HG02610 (cell line): ENCODE data around the gene ADGRD1.

Experiments
- ATAC-seq: cut with Tn5 transposase; IDR thresholded peaks from one replicate; pipeline ENCODE4 v1.9.1; 2021; ENCODE audit warnings: mild to moderate bottlenecking, moderate library complexity; ENCODE audit not compliant: unreplicated experiment

ADGRD1 gene

GRCh38 chr12:131142891-131143657 is 189.4 kb downstream of the ADGRD1 start:
- ATAC-seq = no peak

DNA sequence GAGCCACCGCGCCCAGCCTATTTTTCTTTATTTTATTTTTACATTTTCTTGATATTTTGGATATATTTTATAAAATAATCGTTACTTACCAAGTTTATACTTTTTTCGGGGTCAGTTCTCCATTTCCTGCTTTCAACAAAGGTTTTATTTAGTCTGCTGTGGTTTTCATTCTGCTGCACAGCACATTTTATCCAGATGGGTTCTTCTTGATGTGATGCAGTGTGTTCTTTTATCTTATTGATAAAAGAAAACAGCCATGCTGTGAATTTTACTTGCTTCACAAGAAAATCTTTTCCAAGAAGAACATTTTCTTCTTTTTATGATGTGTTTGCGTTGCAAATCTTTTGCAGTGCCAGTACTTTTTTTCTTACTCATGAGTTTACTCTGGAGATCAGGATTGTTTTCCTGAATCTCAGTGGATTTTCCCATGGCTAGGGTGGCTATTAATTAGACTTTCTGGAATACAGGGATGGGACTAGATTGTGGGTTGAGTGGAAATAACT is 192.5 kb downstream of the ADGRD1 start:
- ATAC-seq = no peak

- no peak for ATAC-seq
Measured at GRCh38 chr12:131147293-131147692, 193.6 kb downstream of the ADGRD1 start.

DNA sequence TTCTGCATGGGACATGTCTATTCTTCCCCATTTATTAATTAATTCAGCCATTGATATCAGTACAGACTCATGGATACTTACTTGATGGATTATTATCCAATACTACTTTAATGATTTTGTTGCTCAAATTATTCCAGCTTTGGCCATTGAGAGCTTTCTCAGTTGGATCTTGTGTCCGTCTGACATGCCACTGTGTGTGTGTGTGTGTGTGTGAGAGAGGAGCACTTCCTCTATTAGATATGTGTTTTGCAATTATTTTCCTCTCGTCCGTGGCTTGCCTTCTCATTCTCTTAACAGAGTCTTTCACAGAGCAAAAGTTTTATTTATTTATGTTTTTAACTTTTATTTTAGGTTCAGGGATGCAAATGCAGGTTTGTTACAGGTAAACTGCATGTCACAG is 194.2 kb downstream of the ADGRD1 start:
- no peak for ATAC-seq

DNA sequence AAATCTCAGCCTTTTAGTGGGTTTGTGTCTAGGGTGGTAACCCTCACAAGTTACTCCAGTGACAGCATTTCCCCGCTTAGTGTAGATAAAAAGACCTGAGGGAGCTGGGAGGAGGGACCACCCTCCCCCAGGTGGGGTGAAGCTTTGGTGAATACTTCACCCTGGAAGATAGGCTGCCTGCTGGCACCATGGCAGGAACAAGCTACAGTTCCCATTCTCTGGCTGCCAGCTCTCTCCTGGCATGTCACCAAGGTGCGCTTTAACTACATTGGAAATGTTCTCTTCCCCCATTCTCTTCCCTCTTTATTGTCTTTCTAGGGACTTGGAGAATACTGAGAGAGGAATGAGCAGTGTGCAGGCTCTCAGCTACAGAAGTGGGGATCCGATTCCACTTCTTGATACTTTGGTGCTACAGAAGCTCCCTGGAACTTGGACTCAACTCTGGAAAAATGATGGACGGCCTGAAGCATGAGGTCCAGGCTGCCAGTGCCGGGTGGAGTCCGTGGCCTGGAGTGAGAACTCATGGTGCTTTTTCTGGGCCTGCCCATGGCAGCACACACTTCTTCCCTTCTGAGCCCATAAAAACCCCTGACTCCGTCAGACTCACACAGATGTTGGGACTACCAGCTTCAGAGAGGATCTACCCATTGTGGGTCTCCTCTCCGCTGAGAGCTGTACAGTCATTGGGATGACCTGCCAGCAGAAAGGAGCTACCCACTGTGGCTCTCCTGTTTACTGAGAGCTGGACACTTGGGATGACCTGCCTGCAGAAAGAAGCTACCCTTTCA is 198.0 kb downstream of the ADGRD1 start:
- ATAC-seq = no peak

DNA sequence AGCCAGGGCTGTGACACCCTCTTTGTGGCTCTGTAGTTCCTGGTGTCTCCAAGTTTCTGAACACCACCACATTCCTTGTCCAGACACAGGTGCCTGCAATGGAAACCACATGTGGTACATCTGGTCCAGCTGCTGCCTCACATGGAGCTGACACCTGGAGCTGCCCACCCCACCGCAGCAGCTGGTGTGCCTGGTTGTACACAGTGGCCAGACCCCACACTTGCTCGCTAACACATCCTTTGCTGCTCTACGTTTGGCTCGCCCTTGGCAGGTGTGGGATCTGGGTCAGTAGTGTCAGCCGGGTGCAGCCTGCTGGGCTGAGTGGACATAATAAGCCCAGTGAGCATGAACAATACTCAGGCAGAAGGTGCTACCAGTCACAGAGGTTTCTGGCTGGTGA is 198.9 kb downstream of the ADGRD1 start:
- no peak for ATAC-seq

DNA sequence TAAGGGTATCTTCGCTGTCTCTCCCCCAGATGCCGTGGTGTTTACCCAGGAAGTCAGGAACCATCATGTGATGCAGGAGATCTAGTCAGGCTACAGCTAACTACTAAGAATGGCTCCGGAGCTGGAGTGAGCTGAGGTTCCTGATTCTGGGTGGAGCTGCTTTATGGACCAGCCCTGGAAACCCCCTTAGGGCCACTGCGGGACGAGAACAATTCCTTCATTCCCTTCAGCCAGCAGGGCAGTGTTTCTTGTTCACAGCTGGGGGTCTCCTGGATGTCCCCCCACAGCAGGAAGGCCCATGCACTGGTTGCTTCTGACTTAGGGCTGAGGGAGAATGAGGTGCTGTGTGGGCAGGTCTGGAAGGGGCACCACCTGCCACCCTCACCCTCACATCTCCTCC is 199.3 kb downstream of the ADGRD1 start:
- ATAC-seq = no peak

DNA sequence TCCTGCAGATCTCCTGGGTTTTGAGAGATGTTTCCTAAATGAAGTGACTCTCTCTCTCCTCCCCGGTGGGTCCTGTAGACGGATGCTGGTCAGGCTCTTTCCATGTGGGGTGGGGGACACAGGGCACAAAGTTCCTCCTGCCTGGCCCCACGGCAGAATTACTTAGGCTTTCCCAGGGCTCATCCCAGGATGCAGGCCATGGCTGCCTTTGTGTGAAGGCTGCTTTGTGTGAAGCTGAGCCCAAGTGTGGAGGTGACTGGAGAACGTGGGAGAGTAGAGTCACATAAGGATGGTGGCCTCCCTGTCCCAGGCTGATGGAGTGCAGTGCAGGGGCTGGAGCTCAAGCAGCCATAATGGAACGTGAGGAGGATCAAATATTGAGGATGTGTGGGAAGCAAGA is 200.2 kb downstream of the ADGRD1 start:
- no peak for ATAC-seq

DNA sequence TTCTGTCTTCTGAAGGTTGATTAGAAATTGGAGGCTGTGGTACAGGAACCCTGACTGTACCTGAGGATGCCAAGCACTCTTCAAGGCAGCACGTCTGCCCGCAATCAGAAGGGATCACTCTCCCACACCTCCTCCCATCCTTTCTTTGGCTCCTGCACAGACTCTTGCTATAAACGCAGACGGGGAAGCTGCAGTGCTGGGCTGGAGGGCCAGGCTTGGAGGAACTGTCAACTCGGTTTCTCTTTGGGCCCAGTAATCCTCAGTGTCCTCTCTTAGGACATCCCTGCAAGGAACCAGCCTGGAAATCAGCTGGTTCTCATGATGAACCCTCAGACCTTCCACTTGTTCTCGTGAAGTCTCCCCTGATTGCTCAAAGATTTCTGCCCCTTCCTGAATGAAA is 201.4 kb downstream of the ADGRD1 start:
- no peak for ATAC-seq

DNA sequence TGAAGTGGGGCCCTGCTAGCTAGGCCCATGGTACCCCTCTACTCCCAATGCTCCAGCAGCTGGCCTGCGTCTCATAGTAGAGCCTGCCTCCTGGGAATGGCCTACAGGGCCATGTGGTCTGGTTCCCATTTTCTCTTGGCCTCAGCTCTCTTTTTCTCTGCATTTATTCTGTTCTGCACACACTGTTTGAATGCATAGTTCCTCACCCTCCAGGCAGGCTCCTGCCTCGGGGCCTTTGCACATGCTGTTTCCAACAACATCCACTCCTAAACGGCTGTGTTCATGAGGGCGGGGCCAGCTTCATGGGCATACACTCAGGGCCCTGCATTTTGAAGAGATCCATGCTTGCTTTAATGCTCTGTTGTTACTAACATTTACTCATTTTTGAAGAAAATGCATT is 204.0 kb downstream of the ADGRD1 start:
- ATAC-seq = no peak

DNA sequence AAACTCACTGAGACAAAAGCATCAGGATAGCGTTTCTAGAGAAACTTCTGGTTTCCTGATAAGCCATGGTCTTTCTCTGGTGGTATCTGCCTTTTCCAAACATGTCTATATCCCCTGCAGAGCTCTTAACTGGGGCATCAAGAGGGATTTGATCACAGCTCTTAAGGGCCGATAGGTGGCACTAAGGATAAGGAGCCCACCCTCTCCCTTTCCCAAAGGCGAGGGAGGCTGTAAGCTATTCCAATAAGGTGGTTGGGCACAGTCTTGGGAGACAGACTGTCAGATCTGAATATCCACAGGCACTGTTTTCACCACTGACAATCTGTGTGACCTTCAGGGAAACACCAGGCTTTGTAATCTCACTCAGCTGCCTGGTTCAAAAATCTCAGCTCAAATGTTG is 206.0 kb downstream of the ADGRD1 start:
- ATAC-seq = no peak

GRCh38 chr12:131162113-131162512 is 208.4 kb downstream of the ADGRD1 start:
- ATAC-seq = no peak

GRCh38 chr12:131163189-131163738 is 209.6 kb downstream of the ADGRD1 start:
- ATAC-seq = no peak

- no peak for ATAC-seq
Measured at GRCh38 chr12:131164096-131164872, 210.6 kb downstream of the ADGRD1 start.

GRCh38 chr12:131166717-131167116 is 213.0 kb downstream of the ADGRD1 start:
- ATAC-seq = no peak

- no peak for ATAC-seq
Measured at GRCh38 chr12:131167334-131167733, 213.6 kb downstream of the ADGRD1 start.

DNA sequence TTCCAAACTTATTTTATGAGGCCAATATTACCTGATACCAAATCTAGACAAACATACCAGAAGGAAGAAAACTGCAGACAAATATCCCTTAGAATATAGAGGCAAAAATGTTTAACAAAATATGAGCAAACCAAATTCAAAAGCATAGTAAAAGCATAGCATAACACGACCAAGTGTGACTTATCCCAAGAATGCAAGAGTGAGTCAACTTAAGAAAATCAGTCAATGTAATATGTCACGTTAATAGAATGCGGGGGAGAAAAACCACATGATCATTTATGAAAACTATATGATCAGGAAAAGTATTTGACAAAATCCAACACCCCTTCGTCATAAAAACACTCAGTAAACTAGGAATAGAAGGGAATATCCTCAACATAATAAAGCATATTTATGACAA is 217.3 kb downstream of the ADGRD1 start:
- ATAC-seq = no peak

GRCh38 chr12:131174901-131175300 is 221.2 kb downstream of the ADGRD1 start:
- no peak for ATAC-seq

GRCh38 chr12:131176266-131176665 is 222.6 kb downstream of the ADGRD1 start:
- ATAC-seq = no peak

DNA sequence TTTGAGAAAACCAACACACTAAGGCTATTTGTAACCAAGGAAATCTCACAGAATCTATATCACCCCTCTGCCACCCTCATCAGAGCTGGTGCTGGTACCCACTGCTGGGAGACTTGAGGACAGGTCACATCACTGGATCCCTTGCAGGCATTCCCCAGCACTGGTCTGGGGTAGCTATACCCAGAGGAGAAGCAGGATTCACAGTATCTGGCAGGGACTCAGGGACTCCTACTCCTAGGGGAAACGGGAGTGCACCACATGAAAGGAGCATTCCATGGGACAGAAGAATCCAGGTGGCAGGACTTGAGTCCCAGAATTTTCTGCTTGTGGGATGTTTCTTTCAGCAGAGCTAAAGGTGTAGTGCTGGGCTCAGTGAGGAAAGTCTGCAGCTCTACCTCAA is 223.2 kb downstream of the ADGRD1 start:
- no peak for ATAC-seq

DNA sequence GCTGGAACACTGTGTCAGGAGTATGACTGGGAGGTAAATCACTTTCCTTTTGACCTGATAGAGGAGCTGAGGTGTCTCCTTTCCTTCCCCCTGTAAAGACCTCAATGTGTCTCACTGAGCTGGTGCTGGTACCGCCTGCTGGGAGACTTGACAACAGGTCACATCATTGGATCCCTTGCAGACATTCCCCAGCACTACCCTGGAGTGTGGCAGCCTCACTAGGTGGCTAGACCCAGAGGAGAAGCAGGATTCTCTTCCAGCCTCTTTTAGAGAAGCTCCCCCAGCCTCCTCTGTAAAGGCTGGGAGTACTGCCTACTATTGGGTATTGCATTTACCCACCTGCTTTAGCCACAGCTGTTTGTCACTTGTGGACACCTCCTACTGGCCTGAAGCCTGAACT is 223.9 kb downstream of the ADGRD1 start:
- ATAC-seq = no peak
